Memory B cell (primary cell): ENCODE results near the gene FARP1.

Experiments used
- ATAC-seq: fragments of 150-1000 bp; cut with Tn5 transposase; 2 replicates; pipeline ENCODE4 v1.10.0; 2021; ENCODE audit warnings: low read depth, mild to moderate bottlenecking, moderate library complexity
- DNase-seq, 2 donors: peaks; one replicate each; pipeline ENCODE4 v3.0.0; 2022; ENCODE audit warnings: low spot score in 2 of 2
- H3K27ac Mint-ChIP-seq: one replicate; pipeline ENCODE4 v1.8.0; 2022; ENCODE audit warnings: mild to moderate bottlenecking, moderate library complexity, mixed read lengths
- H3K27me3 Mint-ChIP-seq: one replicate; pipeline ENCODE4 v1.8.0; 2022; ENCODE audit warnings: mixed read lengths
- H3K36me3 Mint-ChIP-seq: one replicate; pipeline ENCODE4 v1.8.0; 2022; ENCODE audit warnings: mild to moderate bottlenecking, mixed read lengths
- H3K4me1 Mint-ChIP-seq: one replicate; pipeline ENCODE4 v1.8.0; 2022; ENCODE audit warnings: mixed read lengths
- H3K4me3 Mint-ChIP-seq: one replicate; pipeline ENCODE4 v1.8.0; 2022; ENCODE audit warnings: mild to moderate bottlenecking, moderate library complexity, mixed read lengths
- H3K9me3 Mint-ChIP-seq: one replicate; pipeline ENCODE4 v1.8.0; 2022; ENCODE audit warnings: mixed read lengths

The FARP1 gene

GRCh38 chr13:98280176-98280510 is 137.2 kb downstream of the FARP1 start:
- H3K4me3 Mint-ChIP-seq = peak overlapping the region; percentile 79
- H3K27ac Mint-ChIP-seq = peak overlapping the region; percentile 77
- H3K36me3 Mint-ChIP-seq = no peaks in the 10 kb centered on the region
- H3K27me3 Mint-ChIP-seq = peaks cover 4% of the 10 kb centered on the region
- ATAC-seq (no peak), DNase-seq (no peak)
- peaks cover 2% of the 10 kb centered on the region for H3K9me3 Mint-ChIP-seq
- H3K4me1 Mint-ChIP-seq = peaks cover 14% of the 10 kb centered on the region

- no peaks in the 10 kb centered on the region for H3K27me3 Mint-ChIP-seq
- ATAC-seq (no peak), DNase-seq (no peak)
- peaks cover 7% of the 10 kb centered on the region for H3K4me1 Mint-ChIP-seq
- H3K4me3 Mint-ChIP-seq = no peak overlapping the region
- H3K27ac Mint-ChIP-seq = no peak overlapping the region
- no peaks in the 10 kb centered on the region for H3K36me3 Mint-ChIP-seq
- H3K9me3 Mint-ChIP-seq = peaks cover 2% of the 10 kb centered on the region
Measured at GRCh38 chr13:98284679-98285078, 141.8 kb downstream of the FARP1 start.

GRCh38 chr13:98285317-98285716 is 142.4 kb downstream of the FARP1 start:
- H3K27me3 Mint-ChIP-seq = no peaks in the 10 kb centered on the region
- H3K4me3 Mint-ChIP-seq = no peak overlapping the region
- no peaks in the 10 kb centered on the region for H3K9me3 Mint-ChIP-seq
- H3K27ac Mint-ChIP-seq = no peak overlapping the region
- H3K4me1 Mint-ChIP-seq = peaks cover 2% of the 10 kb centered on the region
- ATAC-seq = no peak
- H3K36me3 Mint-ChIP-seq = no peaks in the 10 kb centered on the region
- DNase-seq = no peak

- DNase-seq = no peak
- no peaks in the 10 kb centered on the region for H3K4me1 Mint-ChIP-seq
- no peaks in the 10 kb centered on the region for H3K36me3 Mint-ChIP-seq
- H3K4me3 Mint-ChIP-seq = no peak overlapping the region
- H3K9me3 Mint-ChIP-seq = no peaks in the 10 kb centered on the region
- H3K27me3 Mint-ChIP-seq = no peaks in the 10 kb centered on the region
- no peak for ATAC-seq
- H3K27ac Mint-ChIP-seq = no peak overlapping the region
Measured at GRCh38 chr13:98285852-98286594, 143.1 kb downstream of the FARP1 start.

GRCh38 chr13:98286799-98287198 is 143.9 kb downstream of the FARP1 start:
- Mint-ChIP-seq H3K9me3 (no peaks in the 10 kb centered on the region), H3K36me3 (no peaks in the 10 kb centered on the region), H3K27ac (no peak overlapping the region), H3K27me3 (peaks cover 2% of the 10 kb centered on the region), H3K4me1 (no peaks in the 10 kb centered on the region), H3K4me3 (no peak overlapping the region)
- no peak for DNase-seq
- ATAC-seq = no peak

- H3K36me3 Mint-ChIP-seq = no peaks in the 10 kb centered on the region
- H3K4me1 Mint-ChIP-seq = no peaks in the 10 kb centered on the region
- DNase-seq (no peak), ATAC-seq (no peak)
- H3K9me3 Mint-ChIP-seq = no peaks in the 10 kb centered on the region
- no peak overlapping the region for H3K27ac Mint-ChIP-seq
- peaks cover 2% of the 10 kb centered on the region for H3K27me3 Mint-ChIP-seq
- no peak overlapping the region for H3K4me3 Mint-ChIP-seq
Measured at GRCh38 chr13:98288211-98288610, 145.3 kb downstream of the FARP1 start.

GRCh38 chr13:98289339-98289945 is 146.5 kb downstream of the FARP1 start:
- H3K4me3 Mint-ChIP-seq = no peak overlapping the region
- no peaks in the 10 kb centered on the region for H3K9me3 Mint-ChIP-seq
- H3K27ac Mint-ChIP-seq = no peak overlapping the region
- H3K27me3 Mint-ChIP-seq = peaks cover 2% of the 10 kb centered on the region
- no peaks in the 10 kb centered on the region for H3K36me3 Mint-ChIP-seq
- ATAC-seq (no peak), DNase-seq (no peak)
- H3K4me1 Mint-ChIP-seq = no peaks in the 10 kb centered on the region

- Mint-ChIP-seq H3K36me3 (no peaks in the 10 kb centered on the region), H3K9me3 (no peaks in the 10 kb centered on the region), H3K4me3 (no peak overlapping the region), H3K27me3 (peaks cover 2% of the 10 kb centered on the region), H3K27ac (no peak overlapping the region), H3K4me1 (no peaks in the 10 kb centered on the region)
- DNase-seq (no peak), ATAC-seq (no peak)
Measured at GRCh38 chr13:98290261-98290660, 147.4 kb downstream of the FARP1 start.

- Mint-ChIP-seq H3K27me3 (peaks cover 2% of the 10 kb centered on the region), H3K4me3 (no peak overlapping the region), H3K36me3 (no peaks in the 10 kb centered on the region), H3K4me1 (no peaks in the 10 kb centered on the region), H3K27ac (no peak overlapping the region), H3K9me3 (no peaks in the 10 kb centered on the region)
- ATAC-seq (no peak), DNase-seq (no peak)
Measured at GRCh38 chr13:98291658-98292057, 148.8 kb downstream of the FARP1 start.

- Mint-ChIP-seq H3K9me3 (no peaks in the 10 kb centered on the region), H3K4me3 (no peak overlapping the region), H3K27me3 (peaks cover 4% of the 10 kb centered on the region), H3K36me3 (no peaks in the 10 kb centered on the region), H3K4me1 (no peaks in the 10 kb centered on the region), H3K27ac (no peak overlapping the region)
- DNase-seq (no peak), ATAC-seq (no peak)
Measured at GRCh38 chr13:98293103-98293502, 150.2 kb downstream of the FARP1 start.

GRCh38 chr13:98293570-98294142 is 150.8 kb downstream of the FARP1 start:
- Mint-ChIP-seq H3K27me3 (peaks cover 4% of the 10 kb centered on the region), H3K9me3 (no peaks in the 10 kb centered on the region), H3K4me3 (no peak overlapping the region), H3K27ac (no peak overlapping the region), H3K36me3 (no peaks in the 10 kb centered on the region), H3K4me1 (no peaks in the 10 kb centered on the region)
- ATAC-seq (no peak), DNase-seq (no peak)

- Mint-ChIP-seq H3K4me3 (no peak overlapping the region), H3K4me1 (no peaks in the 10 kb centered on the region), H3K36me3 (no peaks in the 10 kb centered on the region), H3K27me3 (peaks cover 4% of the 10 kb centered on the region), H3K27ac (no peak overlapping the region), H3K9me3 (no peaks in the 10 kb centered on the region)
- DNase-seq (no peak), ATAC-seq (no peak)
Measured at GRCh38 chr13:98295371-98295770, 152.5 kb downstream of the FARP1 start.

- H3K9me3 Mint-ChIP-seq = no peaks in the 10 kb centered on the region
- H3K4me1 Mint-ChIP-seq = no peaks in the 10 kb centered on the region
- H3K4me3 Mint-ChIP-seq = no peak overlapping the region
- DNase-seq = no peak
- H3K27ac Mint-ChIP-seq = no peak overlapping the region
- H3K36me3 Mint-ChIP-seq = no peaks in the 10 kb centered on the region
- H3K27me3 Mint-ChIP-seq = peaks cover 2% of the 10 kb centered on the region
- no peak for ATAC-seq
Measured at GRCh38 chr13:98297051-98297450, 154.2 kb downstream of the FARP1 start.

GRCh38 chr13:98297745-98298144 is 154.9 kb downstream of the FARP1 start:
- H3K4me3 Mint-ChIP-seq = no peak overlapping the region
- H3K36me3 Mint-ChIP-seq = no peaks in the 10 kb centered on the region
- DNase-seq (no peak), ATAC-seq (no peak)
- H3K27ac Mint-ChIP-seq = no peak overlapping the region
- no peaks in the 10 kb centered on the region for H3K4me1 Mint-ChIP-seq
- no peaks in the 10 kb centered on the region for H3K9me3 Mint-ChIP-seq
- peaks cover 5% of the 10 kb centered on the region for H3K27me3 Mint-ChIP-seq

GRCh38 chr13:98298599-98298998 is 155.7 kb downstream of the FARP1 start:
- Mint-ChIP-seq H3K27ac (no peak overlapping the region), H3K36me3 (no peaks in the 10 kb centered on the region), H3K4me1 (no peaks in the 10 kb centered on the region), H3K4me3 (no peak overlapping the region), H3K27me3 (peaks cover 5% of the 10 kb centered on the region), H3K9me3 (no peaks in the 10 kb centered on the region)
- no peak for ATAC-seq
- no peak for DNase-seq
